ENCODE measurements around the gene FLNB.
A peak's percentile ranks its signal among the peaks of the same experiment; 100 is the strongest.
"Not testable (repeated sequence)": the region's sequence is repeated elsewhere in the genome, so short reads cannot be mapped to it uniquely, and the experiment has no call there.

Gene FLNB

GRCh38 chr3:57981483-57982087 lies 26.6 kb upstream of the FLNB start:
- no peak for DNase-seq

DNA sequence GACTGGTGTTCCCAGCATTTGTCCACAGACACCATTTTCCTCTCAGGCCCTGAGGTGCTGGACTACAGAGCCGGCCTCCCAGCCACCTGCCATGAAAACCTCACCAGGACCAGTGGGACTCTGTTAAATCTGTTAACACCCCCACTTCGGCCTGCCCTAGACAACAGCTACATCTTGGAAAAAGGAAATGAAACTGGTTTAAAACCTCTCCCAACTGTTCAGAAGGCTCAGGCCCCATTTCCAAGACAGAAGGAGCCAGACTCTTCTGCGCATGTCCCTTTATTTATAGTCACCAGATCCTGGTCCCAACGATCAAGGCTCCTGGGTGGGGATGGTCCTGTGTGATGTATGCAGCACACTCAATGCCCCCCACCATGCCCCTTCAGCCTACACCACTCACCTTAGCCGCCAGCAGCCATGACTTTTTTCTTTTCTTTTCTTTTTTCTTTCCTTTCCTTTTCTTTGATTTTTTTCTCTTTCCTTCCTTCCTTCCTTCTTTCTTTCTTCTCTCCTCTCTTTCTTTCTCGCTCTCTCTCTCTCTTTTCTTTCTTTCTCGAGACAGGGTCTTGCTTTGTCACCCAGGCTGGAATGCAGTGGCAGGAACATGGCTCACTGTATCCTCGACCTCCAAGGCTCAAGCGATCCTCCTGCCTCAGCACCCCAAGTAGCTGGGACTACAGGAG lies 25.5 kb upstream of the FLNB start:
- no peak for DNase-seq

GRCh38 chr3:57983734-57984518 lies 24.3 kb upstream of the FLNB start:
- peak; percentile 52 to 65 for DNase-seq

DNA sequence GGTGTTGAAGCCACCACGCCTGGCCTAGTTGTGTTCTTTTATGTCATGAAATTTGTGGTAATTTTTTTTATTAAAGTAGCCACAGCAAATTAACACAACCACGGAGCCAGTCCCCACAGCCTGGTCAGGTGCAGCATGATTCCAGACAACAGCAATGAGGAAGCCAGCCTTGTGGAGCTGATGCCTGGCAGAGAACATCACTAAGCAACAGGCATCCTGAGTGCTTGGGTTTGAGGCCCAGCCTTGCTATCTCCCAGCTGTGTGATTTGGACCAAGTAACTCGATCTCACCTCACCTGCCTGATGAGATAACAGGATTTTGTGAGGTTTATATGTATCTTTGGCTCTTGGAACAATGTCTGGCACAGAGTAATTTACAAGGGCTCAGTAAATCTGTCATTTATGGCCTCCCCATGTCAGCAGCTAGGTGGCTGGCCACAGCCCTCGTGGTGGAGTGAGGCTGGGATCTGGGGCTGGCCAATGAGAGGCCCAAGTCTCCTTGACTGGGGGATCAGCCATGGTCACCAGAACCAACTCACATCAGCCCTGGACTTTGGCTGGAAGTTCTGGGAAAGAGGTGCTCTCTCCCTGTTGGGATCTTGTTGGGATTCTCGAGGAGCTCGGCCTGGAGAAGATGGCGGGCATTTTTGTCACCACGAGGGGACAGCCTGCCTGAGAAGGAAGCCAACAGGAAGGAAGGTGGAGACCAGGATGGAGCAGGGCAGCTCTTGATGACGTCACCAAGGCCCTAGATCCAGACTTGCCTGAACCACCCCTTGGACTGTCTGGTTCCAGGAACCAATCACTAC lies 22.8 kb upstream of the FLNB start:
- DNase-seq: no peak

DNA sequence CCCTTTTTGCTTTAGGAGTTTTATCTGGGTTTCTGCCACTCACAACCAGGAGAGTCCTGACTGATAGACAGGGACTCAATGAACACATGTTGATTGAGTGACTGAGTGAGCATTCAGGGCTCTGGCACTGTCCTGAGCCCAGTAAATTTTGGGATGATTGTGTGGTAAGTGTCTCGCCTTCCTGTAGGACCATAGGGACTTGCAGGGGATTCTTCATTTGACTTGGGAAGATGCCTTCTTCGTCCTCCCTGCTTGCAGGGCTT lies 22.3 kb upstream of the FLNB start:
- DNase-seq: no peak

DNA sequence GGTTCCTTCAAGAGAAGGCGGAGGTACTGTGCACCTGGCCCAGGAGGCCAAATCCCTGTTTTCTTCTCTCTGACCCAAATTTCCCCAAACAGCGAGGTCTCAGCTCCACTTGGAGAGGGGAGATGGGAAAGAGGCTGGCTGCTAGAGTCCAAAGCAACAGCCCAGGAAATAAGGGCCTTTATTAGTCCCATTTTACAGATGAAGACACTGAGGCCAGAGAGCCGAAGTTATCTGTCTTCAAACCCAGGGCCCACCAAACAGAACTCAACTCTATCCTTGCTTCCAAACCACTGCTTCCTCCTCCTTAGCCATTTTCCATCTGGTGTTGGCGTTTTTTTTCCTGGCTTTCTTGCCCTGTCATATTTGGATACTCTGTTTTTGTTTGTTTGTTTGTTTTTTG lies 22.0 kb upstream of the FLNB start:
- DNase-seq: no peak

- not testable (repeated sequence) for DNase-seq
Measured at GRCh38 chr3:57989198-57989597, 19.0 kb upstream of the FLNB start.

DNA sequence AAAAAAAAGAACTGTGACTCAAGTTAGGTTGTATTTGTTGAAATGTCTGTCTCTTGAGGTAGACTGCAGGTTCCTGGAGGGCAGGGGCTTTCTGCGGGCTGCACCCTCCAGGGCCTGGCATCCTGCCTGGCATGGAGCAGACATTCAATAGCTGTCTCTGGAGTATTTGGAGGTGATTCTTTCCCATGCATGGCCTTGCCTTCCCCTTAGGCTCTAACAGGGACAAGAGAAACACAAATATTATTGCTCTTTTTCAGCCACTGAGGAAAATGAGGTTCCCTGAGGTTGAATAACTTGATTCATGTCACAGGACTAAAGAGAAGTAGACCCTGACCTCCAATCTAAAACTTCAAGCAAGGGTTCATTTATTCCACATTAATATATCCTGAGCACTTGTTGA lies 18.6 kb upstream of the FLNB start:
- no peak for DNase-seq

DNA sequence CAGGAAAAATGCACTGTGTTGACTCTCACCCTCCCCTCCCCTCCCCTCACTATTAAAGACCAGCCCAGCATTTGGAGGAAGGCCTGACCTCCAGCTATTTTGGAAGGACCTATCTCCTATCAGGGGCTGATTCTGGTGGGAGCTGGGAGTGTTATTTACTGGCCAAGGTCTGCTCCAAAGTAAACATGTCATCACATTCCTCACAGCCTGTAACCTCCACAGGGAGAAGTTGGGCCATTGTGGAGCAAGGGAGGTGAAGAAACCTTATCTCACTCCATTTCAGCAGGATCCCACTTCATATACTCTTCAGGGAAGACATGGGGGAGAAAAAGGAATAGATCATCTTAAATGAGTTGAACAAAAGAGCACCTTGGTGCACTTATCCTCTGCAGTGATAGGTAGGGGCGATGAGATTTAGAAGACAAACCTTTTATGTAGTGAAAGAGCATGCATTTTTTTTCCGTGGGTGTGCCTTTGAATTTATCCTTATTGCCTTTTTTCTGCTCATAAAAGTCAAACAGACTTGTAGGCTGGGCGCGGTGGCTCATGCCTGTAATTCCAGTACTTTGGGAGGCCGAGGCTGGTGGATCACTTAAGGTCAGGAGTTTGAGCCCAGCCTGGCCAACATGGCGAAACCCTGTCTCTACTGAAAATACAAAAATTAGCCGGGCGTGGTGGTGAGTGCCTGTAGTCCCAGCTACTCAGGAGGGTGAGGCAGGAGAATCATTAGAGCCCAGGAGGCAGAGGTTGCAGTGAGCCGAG lies 15.6 kb upstream of the FLNB start:
- no peak for DNase-seq

DNA sequence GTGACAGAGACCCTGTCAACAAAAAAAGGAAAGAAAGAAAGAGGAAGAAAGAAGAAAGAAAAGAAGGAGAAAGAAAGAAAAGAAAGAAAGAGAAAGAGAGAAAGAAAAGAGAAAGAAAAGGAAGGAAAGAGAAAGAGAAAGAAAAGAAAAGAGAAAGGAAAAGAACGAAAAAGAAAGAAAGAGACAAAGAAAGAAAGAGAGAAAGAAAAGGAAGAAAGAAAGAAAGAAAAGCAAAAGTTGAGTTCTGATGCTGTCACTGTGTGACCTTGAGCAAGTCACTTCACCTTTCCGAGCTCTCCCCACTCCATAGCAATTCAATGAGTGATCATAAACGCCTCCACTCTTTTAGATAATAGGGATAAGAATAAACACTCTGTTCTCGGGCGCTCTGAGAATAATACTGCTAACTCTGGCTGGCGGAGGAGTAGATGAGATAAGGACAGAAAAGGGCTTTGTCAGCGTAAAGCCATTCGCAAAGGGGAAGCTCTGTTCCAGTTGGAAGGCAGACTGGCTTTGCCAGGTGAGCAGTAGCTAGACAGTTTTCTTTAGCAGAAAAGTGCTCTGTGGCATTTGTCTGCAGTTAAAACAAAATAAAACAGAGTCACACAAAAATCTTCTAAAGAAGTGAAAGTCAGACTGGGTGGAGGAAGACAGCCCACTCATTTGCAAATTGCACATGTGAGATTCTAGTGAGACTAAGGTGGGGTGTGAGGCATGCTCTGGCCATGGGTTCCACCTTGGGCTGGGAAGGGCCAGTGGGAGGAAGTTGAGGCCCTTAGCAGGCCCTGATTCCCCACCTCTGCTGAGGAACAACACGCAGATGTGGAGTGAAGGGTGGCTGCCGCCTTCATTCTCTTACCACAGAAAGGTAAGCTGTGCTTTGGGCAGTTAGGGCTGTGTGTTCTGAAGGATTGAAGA lies 9.6 kb upstream of the FLNB start:
- DNase-seq: no peak

DNA sequence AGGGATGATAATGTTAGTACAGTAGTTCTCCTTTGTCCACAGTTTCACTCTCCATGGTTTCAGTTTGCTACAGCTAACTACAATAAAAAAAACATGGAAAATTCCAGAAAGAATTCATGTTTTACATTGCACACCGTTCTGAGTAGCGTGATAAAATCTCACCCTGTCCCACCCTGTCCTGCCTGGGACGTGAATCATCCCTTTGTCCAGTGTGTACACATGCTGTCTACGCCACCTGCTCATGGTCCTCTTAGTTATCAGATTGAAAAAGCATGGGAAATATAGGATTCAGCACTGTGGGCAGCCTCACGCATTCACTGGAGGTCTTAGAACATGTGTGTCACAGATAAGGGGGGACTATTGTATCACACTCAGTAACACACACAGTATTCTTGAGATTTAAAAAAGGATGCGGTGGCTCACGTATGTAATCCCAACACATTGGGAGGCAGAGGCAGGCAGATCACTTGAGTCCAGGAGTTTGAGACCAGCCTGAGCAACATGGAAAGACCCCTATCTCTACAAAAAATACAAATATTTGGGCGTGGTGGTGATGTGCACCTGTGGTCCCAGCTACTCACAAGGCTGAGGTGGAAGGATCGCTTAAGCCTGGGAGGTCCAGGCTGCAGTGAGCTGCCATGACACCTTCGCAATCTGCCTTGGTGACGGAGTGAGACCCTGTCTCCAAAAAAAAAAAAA lies 8.7 kb upstream of the FLNB start:
- no peak for DNase-seq

- no peak for DNase-seq
Measured at GRCh38 chr3:58000306-58001085, 7.7 kb upstream of the FLNB start.

- DNase-seq: no peak
Measured at GRCh38 chr3:58001086-58001467, 7.1 kb upstream of the FLNB start.

GRCh38 chr3:58001979-58002378 lies 6.2 kb upstream of the FLNB start:
- no peak for DNase-seq

DNA sequence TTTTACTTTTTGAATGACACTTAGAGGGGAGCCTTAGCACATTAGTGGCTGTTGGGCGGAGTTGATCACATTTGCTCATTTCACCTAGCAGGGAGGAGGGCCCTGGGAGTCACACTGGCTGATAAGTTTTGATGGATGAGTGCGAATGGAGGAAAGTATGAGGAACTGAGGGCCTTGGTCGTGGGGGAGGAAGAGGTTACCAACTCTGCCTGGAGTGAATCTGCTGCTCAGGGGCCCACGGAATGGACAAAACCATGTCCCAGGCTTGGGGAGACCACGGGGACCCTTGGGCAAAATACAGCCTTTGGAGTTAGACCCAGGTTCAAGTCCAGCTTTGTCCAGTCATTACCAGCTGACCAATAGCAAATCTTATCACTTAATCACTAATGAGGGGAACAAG lies 5.1 kb upstream of the FLNB start:
- DNase-seq: no peak

- DNase-seq: no peak
Measured at GRCh38 chr3:58004973-58005372, 3.2 kb upstream of the FLNB start.

- DNase-seq: no peak
Measured at GRCh38 chr3:58005669-58006068, 2.6 kb upstream of the FLNB start.

DNA sequence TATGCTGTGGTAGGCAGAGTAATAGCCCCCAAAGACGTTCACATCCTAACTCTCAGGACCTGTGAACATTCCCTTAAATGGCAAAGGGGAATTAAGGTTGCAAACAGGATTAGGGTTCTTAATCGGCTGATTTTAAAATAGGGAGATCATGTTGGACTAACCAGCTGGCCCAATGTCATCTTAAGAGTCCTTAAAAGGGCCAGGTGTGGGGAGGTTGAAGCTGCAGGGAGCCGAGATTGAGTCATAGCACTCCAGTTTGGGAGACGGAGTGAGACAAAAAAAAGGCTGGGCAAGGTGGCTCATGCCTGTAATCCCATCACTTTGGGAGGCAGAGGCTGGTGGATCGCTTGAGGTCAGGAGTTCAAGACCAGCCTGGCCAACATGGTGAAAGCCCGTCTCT lies 1.6 kb upstream of the FLNB start:
- no peak for DNase-seq

DNA sequence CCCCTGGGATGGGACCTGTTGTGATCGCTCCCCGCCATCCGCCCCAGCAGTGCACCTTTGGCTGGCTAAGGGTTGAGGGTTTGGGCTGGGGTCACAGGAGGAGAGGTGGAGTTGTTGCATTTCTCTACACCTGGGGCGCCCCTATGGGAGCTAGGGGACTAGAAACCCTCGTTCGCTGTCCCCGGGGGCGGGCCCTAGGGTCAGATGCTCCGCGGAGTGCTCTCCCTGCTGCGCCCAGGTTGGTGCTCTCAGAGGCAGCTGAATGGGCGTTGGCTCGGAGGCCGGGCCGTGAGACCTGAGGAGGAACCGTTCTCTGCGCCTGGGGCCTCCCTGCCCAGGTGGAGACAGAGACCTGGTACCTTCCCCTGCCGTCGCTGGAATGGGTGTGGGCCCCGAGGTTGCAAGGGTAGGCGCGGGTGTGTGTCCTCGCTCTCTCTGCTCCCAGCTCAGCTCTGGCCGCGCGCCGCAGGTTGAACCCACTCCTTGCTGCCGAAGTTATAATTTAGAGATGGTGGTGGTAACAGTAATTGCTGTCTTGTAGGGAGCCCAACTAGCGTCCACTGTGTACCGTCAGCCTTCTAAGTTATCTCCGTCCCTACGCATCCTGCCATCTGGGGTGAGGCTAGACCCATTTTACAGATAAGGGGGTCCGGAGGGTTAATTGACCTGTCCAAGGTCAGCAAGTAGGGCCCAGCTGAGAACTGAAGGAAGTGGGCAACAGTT lies 965 bp downstream of the FLNB start:
- DNase-seq: peak; percentile 61 to 63
